ENCODE data around the gene RNU6-9.

GRCh38 chr19:929203-929890 lies 36.1 kb downstream of the RNU6-9 start:
- TF ChIP-seq, protein P1, sequence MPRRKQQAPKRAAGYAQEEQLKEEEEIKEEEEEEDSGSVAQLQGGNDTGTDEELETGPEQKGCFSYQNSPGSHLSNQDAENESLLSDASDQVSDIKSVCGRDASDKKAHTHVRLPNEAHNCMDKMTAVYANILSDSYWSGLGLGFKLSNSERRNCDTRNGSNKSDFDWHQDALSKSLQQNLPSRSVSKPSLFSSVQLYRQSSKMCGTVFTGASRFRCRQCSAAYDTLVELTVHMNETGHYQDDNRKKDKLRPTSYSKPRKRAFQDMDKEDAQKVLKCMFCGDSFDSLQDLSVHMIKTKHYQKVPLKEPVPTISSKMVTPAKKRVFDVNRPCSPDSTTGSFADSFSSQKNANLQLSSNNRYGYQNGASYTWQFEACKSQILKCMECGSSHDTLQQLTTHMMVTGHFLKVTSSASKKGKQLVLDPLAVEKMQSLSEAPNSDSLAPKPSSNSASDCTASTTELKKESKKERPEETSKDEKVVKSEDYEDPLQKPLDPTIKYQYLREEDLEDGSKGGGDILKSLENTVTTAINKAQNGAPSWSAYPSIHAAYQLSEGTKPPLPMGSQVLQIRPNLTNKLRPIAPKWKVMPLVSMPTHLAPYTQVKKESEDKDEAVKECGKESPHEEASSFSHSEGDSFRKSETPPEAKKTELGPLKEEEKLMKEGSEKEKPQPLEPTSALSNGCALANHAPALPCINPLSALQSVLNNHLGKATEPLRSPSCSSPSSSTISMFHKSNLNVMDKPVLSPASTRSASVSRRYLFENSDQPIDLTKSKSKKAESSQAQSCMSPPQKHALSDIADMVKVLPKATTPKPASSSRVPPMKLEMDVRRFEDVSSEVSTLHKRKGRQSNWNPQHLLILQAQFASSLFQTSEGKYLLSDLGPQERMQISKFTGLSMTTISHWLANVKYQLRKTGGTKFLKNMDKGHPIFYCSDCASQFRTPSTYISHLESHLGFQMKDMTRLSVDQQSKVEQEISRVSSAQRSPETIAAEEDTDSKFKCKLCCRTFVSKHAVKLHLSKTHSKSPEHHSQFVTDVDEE (CRISPR knock-in tag; IDR thresholded peaks at IDR 0.05): no peak
- no peak for TF ChIP-seq TOX (CRISPR knock-in tag; IDR thresholded peaks at IDR 0.05; ENCODE audit: borderline replicate concordance)

Measured in SK-N-SH treated with all-trans-retinoic acid at 6 μM for 48 hours (cell line).